ENCODE results near the gene TBC1D5. TPM values are rescaled to one million over a fixed set of nuclear protein-coding genes. Genes with fewer than 3 reads are reported as not detected.

Gene TBC1D5
- total RNA-seq, 1 donor from 2014 or later, result 55.6 TPM

DNA sequence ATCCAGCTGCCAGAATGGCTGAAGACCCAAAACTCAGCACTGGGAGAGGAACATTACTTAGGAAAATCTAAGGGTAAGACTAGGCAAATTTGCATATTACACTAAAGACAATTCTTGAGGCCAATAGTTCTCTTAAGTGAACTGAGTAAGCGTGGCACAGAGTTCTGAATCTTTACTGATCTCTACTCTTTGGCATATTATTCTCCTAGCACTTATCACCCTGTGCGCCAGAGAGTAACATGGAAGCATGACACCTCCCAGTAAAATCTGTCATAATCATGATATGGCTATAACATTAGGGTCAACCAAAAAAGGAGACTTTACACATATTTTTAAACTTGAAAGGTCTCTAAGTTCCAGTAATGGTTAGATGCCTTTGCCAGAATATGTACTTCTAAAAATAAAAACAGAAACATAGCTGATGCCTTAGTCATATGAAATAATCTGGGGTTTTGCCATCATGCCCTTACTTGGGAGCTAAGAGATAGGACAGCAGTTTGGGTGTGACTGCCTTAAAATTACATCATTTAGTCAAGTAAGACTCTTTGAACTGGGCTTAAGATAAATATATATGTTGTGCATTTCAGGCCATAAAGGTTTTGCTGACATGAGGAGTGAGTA lies 567.1 kb downstream of the TBC1D5 start:
- TF ChIP-seq, protein P1, sequence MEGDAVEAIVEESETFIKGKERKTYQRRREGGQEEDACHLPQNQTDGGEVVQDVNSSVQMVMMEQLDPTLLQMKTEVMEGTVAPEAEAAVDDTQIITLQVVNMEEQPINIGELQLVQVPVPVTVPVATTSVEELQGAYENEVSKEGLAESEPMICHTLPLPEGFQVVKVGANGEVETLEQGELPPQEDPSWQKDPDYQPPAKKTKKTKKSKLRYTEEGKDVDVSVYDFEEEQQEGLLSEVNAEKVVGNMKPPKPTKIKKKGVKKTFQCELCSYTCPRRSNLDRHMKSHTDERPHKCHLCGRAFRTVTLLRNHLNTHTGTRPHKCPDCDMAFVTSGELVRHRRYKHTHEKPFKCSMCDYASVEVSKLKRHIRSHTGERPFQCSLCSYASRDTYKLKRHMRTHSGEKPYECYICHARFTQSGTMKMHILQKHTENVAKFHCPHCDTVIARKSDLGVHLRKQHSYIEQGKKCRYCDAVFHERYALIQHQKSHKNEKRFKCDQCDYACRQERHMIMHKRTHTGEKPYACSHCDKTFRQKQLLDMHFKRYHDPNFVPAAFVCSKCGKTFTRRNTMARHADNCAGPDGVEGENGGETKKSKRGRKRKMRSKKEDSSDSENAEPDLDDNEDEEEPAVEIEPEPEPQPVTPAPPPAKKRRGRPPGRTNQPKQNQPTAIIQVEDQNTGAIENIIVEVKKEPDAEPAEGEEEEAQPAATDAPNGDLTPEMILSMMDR (IDR thresholded peaks at IDR 0.05; ENCODE audit: unreplicated experiment), result no peak
- Mint-ChIP-seq H3K4me3 (ENCODE audit: low read depth) (no peak overlapping the region), H3K36me3 (ENCODE audit: insufficient read depth) (peaks cover 1% of the 10 kb centered on the region), H3K27ac (no peak overlapping the region), H3K4me1 (ENCODE audit: low read depth) (no peaks in the 10 kb centered on the region), H3K27me3 (no peaks in the 10 kb centered on the region), H3K9me3 (ENCODE audit: low read depth) (no peaks in the 10 kb centered on the region)
- DNase-seq (ENCODE audit: low spot score, unreplicated experiment), result no peak

- H3K36me3 Mint-ChIP-seq (ENCODE audit: insufficient read depth), result no peaks in the 10 kb centered on the region
- DNase-seq (ENCODE audit: low spot score, unreplicated experiment), result no peak
- H3K9me3 Mint-ChIP-seq (ENCODE audit: low read depth), result no peaks in the 10 kb centered on the region
- no peaks in the 10 kb centered on the region for H3K27me3 Mint-ChIP-seq
- H3K27ac Mint-ChIP-seq, result no peak overlapping the region
- H3K4me3 Mint-ChIP-seq (ENCODE audit: low read depth), result no peak overlapping the region
- TF ChIP-seq, protein P1 (IDR thresholded peaks at IDR 0.05; ENCODE audit: unreplicated experiment), result no peak
- H3K4me1 Mint-ChIP-seq (ENCODE audit: low read depth), result no peaks in the 10 kb centered on the region
Measured at GRCh38 chr3:17166369-17166768, 576.1 kb downstream of the TBC1D5 start.

GRCh38 chr3:17162116-17162515 lies 580.3 kb downstream of the TBC1D5 start:
- Mint-ChIP-seq H3K36me3 (ENCODE audit: insufficient read depth) (peaks cover 2% of the 10 kb centered on the region), H3K27ac (no peak overlapping the region), H3K4me1 (ENCODE audit: low read depth) (peaks cover 2% of the 10 kb centered on the region), H3K9me3 (ENCODE audit: low read depth) (no peaks in the 10 kb centered on the region), H3K4me3 (ENCODE audit: low read depth) (no peak overlapping the region), H3K27me3 (no peaks in the 10 kb centered on the region)
- TF ChIP-seq, protein P1 (IDR thresholded peaks at IDR 0.05; ENCODE audit: unreplicated experiment), result no peak
- DNase-seq (ENCODE audit: low spot score, unreplicated experiment), result no peak

DNA sequence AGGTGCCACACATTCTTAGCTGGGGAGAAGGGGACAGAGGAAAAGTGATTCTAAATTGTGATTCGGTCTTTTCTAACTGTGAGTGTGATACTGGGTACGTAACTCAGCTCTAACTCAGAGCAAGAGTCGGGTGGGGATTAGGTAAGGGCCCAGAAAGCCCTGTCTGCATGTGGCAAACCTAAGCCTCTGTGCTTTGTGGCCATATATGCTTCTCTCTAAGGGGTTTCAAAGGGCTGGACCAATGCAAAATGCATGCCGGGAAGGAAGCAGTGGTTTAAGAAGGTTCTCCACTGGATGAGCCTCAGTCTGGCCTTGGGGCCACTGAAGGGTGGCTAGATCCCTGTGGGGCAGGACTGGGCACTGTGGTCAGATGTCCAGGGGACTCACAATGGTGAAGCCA lies 581.8 kb downstream of the TBC1D5 start:
- H3K27ac Mint-ChIP-seq, result no peak overlapping the region
- peaks cover 2% of the 10 kb centered on the region for H3K4me1 Mint-ChIP-seq (ENCODE audit: low read depth)
- H3K36me3 Mint-ChIP-seq (ENCODE audit: insufficient read depth), result peaks cover 2% of the 10 kb centered on the region
- H3K27me3 Mint-ChIP-seq, result no peaks in the 10 kb centered on the region
- H3K4me3 Mint-ChIP-seq (ENCODE audit: low read depth), result no peak overlapping the region
- TF ChIP-seq, protein P1 (IDR thresholded peaks at IDR 0.05; ENCODE audit: unreplicated experiment), result no peak
- no peak for DNase-seq (ENCODE audit: low spot score, unreplicated experiment)
- H3K9me3 Mint-ChIP-seq (ENCODE audit: low read depth), result no peaks in the 10 kb centered on the region

GRCh38 chr3:17158941-17159682 lies 583.3 kb downstream of the TBC1D5 start:
- H3K9me3 Mint-ChIP-seq (ENCODE audit: low read depth), result no peaks in the 10 kb centered on the region
- no peak overlapping the region for H3K4me3 Mint-ChIP-seq (ENCODE audit: low read depth)
- TF ChIP-seq, protein P1 (IDR thresholded peaks at IDR 0.05; ENCODE audit: unreplicated experiment), result no peak
- H3K36me3 Mint-ChIP-seq (ENCODE audit: insufficient read depth), result peaks cover 8% of the 10 kb centered on the region
- H3K4me1 Mint-ChIP-seq (ENCODE audit: low read depth), result peaks cover 2% of the 10 kb centered on the region
- H3K27ac Mint-ChIP-seq, result peak overlapping the region; percentile 76
- no peak for DNase-seq (ENCODE audit: low spot score, unreplicated experiment)
- no peaks in the 10 kb centered on the region for H3K27me3 Mint-ChIP-seq
